Trophoblast cell (in vitro differentiated cells and primary cell): ENCODE data around the gene CCNQ.

Source experiments
- DNase-seq, 2 donors: peaks; one replicate each; pipeline ENCODE4 v3.0.0-alpha.2; 2016
- H2AFZ ChIP-seq: 2 replicates; pipeline ENCODE4 v1.6.1; 2013; ENCODE audit warnings: low read length, moderate library complexity, mild to moderate bottlenecking; ENCODE audit not compliant: insufficient read depth, poor library complexity
- H2AK5ac ChIP-seq: 2 replicates; pipeline ENCODE4 v1.6.1; 2013; ENCODE audit warnings: mild to moderate bottlenecking, low read length
- H2BK120ac ChIP-seq: 2 replicates; pipeline ENCODE4 v1.6.1; 2013; ENCODE audit warnings: low read length, mild to moderate bottlenecking, moderate library complexity; ENCODE audit not compliant: insufficient read depth, poor library complexity
- H2BK12ac ChIP-seq: 2 replicates; pipeline ENCODE4 v1.6.1; 2013; ENCODE audit warnings: mild to moderate bottlenecking, low read length, moderate library complexity
- H2BK5ac ChIP-seq: 2 replicates; pipeline ENCODE4 v1.6.1; 2013; ENCODE audit warnings: low read length, low read depth, moderate library complexity, mild to moderate bottlenecking; ENCODE audit not compliant: poor library complexity
- H3K14ac ChIP-seq: 2 replicates; pipeline ENCODE4 v1.6.1; 2013; ENCODE audit warnings: mild to moderate bottlenecking, low read length
- H3K18ac ChIP-seq: 2 replicates; pipeline ENCODE4 v1.6.1; 2013; ENCODE audit warnings: mild to moderate bottlenecking, low read length
- H3K23ac ChIP-seq: 2 replicates; pipeline ENCODE4 v1.6.1; 2013; ENCODE audit warnings: low read length
- H3K27ac ChIP-seq: 2 replicates; pipeline ENCODE4 v1.5.1; 2013; ENCODE audit warnings: low read depth, mild to moderate bottlenecking, inconsistent platforms, low read length, moderate library complexity
- H3K27me3 ChIP-seq: 2 replicates; pipeline ENCODE4 v1.6.1; 2013; ENCODE audit warnings: inconsistent platforms, mild to moderate bottlenecking, low read length, moderate library complexity; ENCODE audit not compliant: insufficient read depth
- H3K36me3 ChIP-seq, 2 experiments: 1 replicate in 1 of 2; 2 replicates in 1 of 2; pipeline ENCODE4 v1.6.1; 2013; ENCODE audit warnings: low read length in 2 of 2, mild to moderate bottlenecking in 2 of 2, moderate library complexity in 1 of 2; ENCODE audit not compliant: insufficient read depth in 2 of 2, control insufficient read depth in 1 of 2
- H3K4ac ChIP-seq: 2 replicates; pipeline ENCODE4 v1.6.1; 2013; ENCODE audit warnings: low read depth, mild to moderate bottlenecking, low read length, moderate library complexity
- H3K4me1 ChIP-seq, 2 experiments: 1 replicate in 1 of 2; 2 replicates in 1 of 2; pipeline ENCODE4 v1.6.1; 2013; ENCODE audit warnings: low read length in 2 of 2, mild to moderate bottlenecking in 2 of 2, moderate library complexity in 1 of 2; ENCODE audit not compliant: insufficient read depth in 2 of 2, control insufficient read depth in 1 of 2
- H3K4me2 ChIP-seq: 2 replicates; pipeline ENCODE4 v1.6.1; 2013; ENCODE audit warnings: inconsistent platforms, mild to moderate bottlenecking, low read length, moderate library complexity
- H3K4me3 ChIP-seq: 2 replicates; pipeline ENCODE4 v1.5.1; 2013; ENCODE audit warnings: mild to moderate bottlenecking, low read depth, low read length, inconsistent platforms
- H3K79me1 ChIP-seq: one replicate; pipeline ENCODE4 v1.6.1; 2013; ENCODE audit warnings: low read length
- H3K79me2 ChIP-seq: 2 replicates; pipeline ENCODE4 v1.6.1; 2013; ENCODE audit warnings: low read length, mild to moderate bottlenecking; ENCODE audit not compliant: control insufficient read depth, insufficient read depth, poor library complexity
- H3K9ac ChIP-seq: 2 replicates; pipeline ENCODE4 v1.6.1; 2013; ENCODE audit warnings: mild to moderate bottlenecking, low read length
- H3K9me3 ChIP-seq: 2 replicates; pipeline ENCODE4 v1.6.1; 2013; ENCODE audit warnings: low read depth, mild to moderate bottlenecking, control low read depth, inconsistent platforms, low read length; ENCODE audit not compliant: insufficient read depth
- H4K12ac ChIP-seq: 2 replicates; pipeline ENCODE4 v1.6.1; 2013; ENCODE audit warnings: low read depth, mild to moderate bottlenecking, low read length, moderate library complexity
- H4K8ac ChIP-seq: 2 replicates; pipeline ENCODE4 v1.6.1; 2013; ENCODE audit warnings: low read depth, mild to moderate bottlenecking, low read length, moderate library complexity
- H4K91ac ChIP-seq: one replicate; pipeline ENCODE4 v1.6.1; 2013; ENCODE audit warnings: low read depth, mild to moderate bottlenecking, low read length, moderate library complexity
- WGBS: extraction: QIAGEN DNeasy Blood & Tissue Kit; methylation state at CpG from one replicate; pipeline ENCODE4 v1.1.7; 2013; ENCODE audit warnings: missing lambda C conversion rate; ENCODE audit not compliant: insufficient read length, insufficient coverage; ENCODE audit errors: extremely low coverage; 5-methylcytosine and 5-hydroxymethylcytosine counted together

CCNQ gene

GRCh38 chrX:153582896-153583295 lies 16.0 kb downstream of the CCNQ start:
- Histone ChIP-seq H3K27ac (no peak overlapping the region), H2AK5ac (no peak overlapping the region), H2AFZ (no peak overlapping the region), H2BK12ac (no peak overlapping the region), H4K8ac (no peak overlapping the region), H2BK120ac (no peak overlapping the region), H3K4me1 (no peaks in the 10 kb centered on the region), H3K18ac (no peak overlapping the region), H3K79me1 (no peaks in the 10 kb centered on the region), H3K27me3 (no peaks in the 10 kb centered on the region), H3K36me3 (peaks cover 9% of the 10 kb centered on the region in 2 experiments), H3K4me2 (no peak overlapping the region), H4K12ac (no peak overlapping the region), H3K14ac (no peak overlapping the region), H3K9ac (no peak overlapping the region), H4K91ac (no peak overlapping the region), H3K9me3 (no peaks in the 10 kb centered on the region), H3K79me2 (no peaks in the 10 kb centered on the region), H3K4ac (no peak overlapping the region), H3K4me3 (no peak overlapping the region), H3K23ac (no peak overlapping the region), H2BK5ac (no peak overlapping the region)
- WGBS: no CpG with 5 or more reads among the region's 13 CpGs
- peak; percentile 21 to 23 for DNase-seq

GRCh38 chrX:153580700-153581386 lies 18.1 kb downstream of the CCNQ start:
- Histone ChIP-seq H3K27ac (no peak overlapping the region), H3K14ac (no peak overlapping the region), H3K9me3 (no peaks in the 10 kb centered on the region), H3K4me2 (no peak overlapping the region), H3K79me2 (no peaks in the 10 kb centered on the region), H2BK5ac (no peak overlapping the region), H3K36me3 (no peaks in the 10 kb centered on the region), H2AFZ (no peak overlapping the region), H3K18ac (no peak overlapping the region), H4K8ac (no peak overlapping the region), H2BK120ac (no peak overlapping the region), H3K23ac (no peak overlapping the region), H4K91ac (no peak overlapping the region), H2BK12ac (no peak overlapping the region), H3K79me1 (no peaks in the 10 kb centered on the region), H3K27me3 (no peaks in the 10 kb centered on the region), H2AK5ac (no peak overlapping the region), H4K12ac (no peak overlapping the region), H3K9ac (no peak overlapping the region), H3K4me1 (no peaks in the 10 kb centered on the region), H3K4me3 (no peak overlapping the region), H3K4ac (no peak overlapping the region)
- DNase-seq: no peak
- no CpG with 5 or more reads among the region's 14 CpGs for WGBS

GRCh38 chrX:153578889-153579288 lies 20.1 kb downstream of the CCNQ start:
- WGBS: no CpG with 5 or more reads among the region's 2 CpGs
- no peak overlapping the region for H3K23ac ChIP-seq
- no peak overlapping the region for H2BK5ac ChIP-seq
- H3K79me2 ChIP-seq: no peaks in the 10 kb centered on the region
- no peak overlapping the region for H3K9ac ChIP-seq
- no peak overlapping the region for H4K8ac ChIP-seq
- H2BK12ac ChIP-seq: no peak overlapping the region
- H3K4me3 ChIP-seq: no peak overlapping the region
- H2AK5ac ChIP-seq: no peak overlapping the region
- no peaks in the 10 kb centered on the region for H3K9me3 ChIP-seq
- no peak overlapping the region for H2AFZ ChIP-seq
- DNase-seq: no peak
- H3K14ac ChIP-seq: no peak overlapping the region
- H3K4me2 ChIP-seq: no peak overlapping the region
- H3K4ac ChIP-seq: no peak overlapping the region
- H4K12ac ChIP-seq: no peak overlapping the region
- no peak overlapping the region for H4K91ac ChIP-seq
- no peaks in the 10 kb centered on the region for H3K36me3 ChIP-seq
- no peak overlapping the region for H3K18ac ChIP-seq
- H3K4me1 ChIP-seq: no peaks in the 10 kb centered on the region
- no peaks in the 10 kb centered on the region for H3K27me3 ChIP-seq
- H3K79me1 ChIP-seq: no peaks in the 10 kb centered on the region
- H2BK120ac ChIP-seq: no peak overlapping the region
- H3K27ac ChIP-seq: no peak overlapping the region

GRCh38 chrX:153578200-153578835 lies 20.6 kb downstream of the CCNQ start:
- H4K12ac ChIP-seq: no peak overlapping the region
- DNase-seq: no peak
- H3K27me3 ChIP-seq: no peaks in the 10 kb centered on the region
- no peak overlapping the region for H3K4ac ChIP-seq
- no peak overlapping the region for H3K9ac ChIP-seq
- H4K91ac ChIP-seq: no peak overlapping the region
- H3K79me2 ChIP-seq: no peaks in the 10 kb centered on the region
- no peak overlapping the region for H4K8ac ChIP-seq
- no peak overlapping the region for H3K23ac ChIP-seq
- no peak overlapping the region for H2BK5ac ChIP-seq
- no peak overlapping the region for H2AK5ac ChIP-seq
- no peaks in the 10 kb centered on the region for H3K4me1 ChIP-seq
- H2BK12ac ChIP-seq: no peak overlapping the region
- no peak overlapping the region for H3K18ac ChIP-seq
- H3K14ac ChIP-seq: no peak overlapping the region
- H3K9me3 ChIP-seq: no peaks in the 10 kb centered on the region
- no peak overlapping the region for H3K4me2 ChIP-seq
- H3K36me3 ChIP-seq: no peaks in the 10 kb centered on the region
- H2AFZ ChIP-seq: no peak overlapping the region
- no peak overlapping the region for H3K4me3 ChIP-seq
- no CpG with 5 or more reads among the region's 18 CpGs for WGBS
- H3K27ac ChIP-seq: no peak overlapping the region
- H2BK120ac ChIP-seq: no peak overlapping the region
- no peaks in the 10 kb centered on the region for H3K79me1 ChIP-seq
